Endothelial cell of umbilical vein (primary cell): ENCODE results near the gene MARK3. TPM values are rescaled to one million over a fixed set of nuclear protein-coding genes. Genes with fewer than 3 reads are reported as not detected.

Source experiments
- BruUV-seq: library from RNA; stranded (reverse); fragments of 400-500 nt; replicated peaks from 2 replicates; lab custom pipeline; 2021; lab: Mats Ljungman, UMichigan
- CTCF ChIA-PET: fragments of 300-600, 350-600 bp; sonication (Branson Sonifier 250); formaldehyde crosslinking; loops from one replicate; lab custom pipeline; 2021; ENCODE audit warnings: antibody characterized with exemption, inconsistent platforms; lab: Charles Lee
- POLR2A ChIA-PET: fragments of 300-600, 350-600 bp; sonication (Branson Sonifier 250); formaldehyde crosslinking; loops from one replicate; lab custom pipeline; 2021; ENCODE audit warnings: antibody characterized with exemption, inconsistent platforms; lab: Charles Lee
- DNase-seq: peaks from one replicate; pipeline ENCODE4 v3.0.0-alpha.2; 2011; ENCODE audit warnings: low read depth, low spot score
- FAIRE-seq: peaks from 2 replicates; lab custom pipeline; 2011; peaks lifted over from hg19 to GRCh38; lab: Jason Lieb, UNC
- H2AFZ ChIP-seq: 2 replicates; pipeline ENCODE4 v1.6.0; 2012; ENCODE audit warnings: low read depth, low read length, control low read depth, inconsistent platforms
- H3K27ac ChIP-seq: 2 replicates; pipeline ENCODE4 v1.5.1; 2011; ENCODE audit warnings: low read depth, mild to moderate bottlenecking, control low read depth, low read length, moderate library complexity; ENCODE audit not compliant: insufficient read depth
- H3K27me3 ChIP-seq, 2 experiments: 2 replicates each; pipeline versions ENCODE4 v1.6.0 to v1.6.1; 2011; ENCODE audit warnings: low read length in 2 of 2, mixed read lengths in 1 of 2; ENCODE audit not compliant: control insufficient read depth in 2 of 2, insufficient read depth in 2 of 2
- H3K36me3 ChIP-seq, 2 experiments: 2 replicates in 1 of 2; 3 replicates in 1 of 2; pipeline ENCODE4 v1.5.1; 2011; ENCODE audit warnings: low read length in 2 of 2, mild to moderate bottlenecking in 1 of 2, moderate library complexity in 1 of 2; ENCODE audit not compliant: control insufficient read depth in 2 of 2, insufficient read depth in 2 of 2; ENCODE audit errors: extremely low read depth in 1 of 2
- H3K4me1 ChIP-seq: 3 replicates; pipeline ENCODE4 v1.5.1; 2011; ENCODE audit warnings: mild to moderate bottlenecking, low read length; ENCODE audit not compliant: control insufficient read depth, insufficient read depth; ENCODE audit errors: extremely low read depth
- H3K4me2 ChIP-seq: 2 replicates; pipeline ENCODE4 v1.6.1; 2011; ENCODE audit warnings: low read length, control low read depth, mixed read lengths; ENCODE audit not compliant: insufficient read depth
- H3K4me3 ChIP-seq, 3 experiments: fragments of 200-600 bp in 1 of 3; sonication (generic), shearing (Covaris generic) in 1 of 3; replicated peaks in 1 of 3; 2 replicates each; pipeline ENCODE4 v1.5.1; 2011 to 2016; ENCODE audit warnings: control low read depth in 3 of 3, low read length in 3 of 3, mild to moderate bottlenecking in 2 of 3, inconsistent platforms in 1 of 3, low read depth in 1 of 3, moderate library complexity in 1 of 3; ENCODE audit not compliant: insufficient read depth in 1 of 3
- H3K79me2 ChIP-seq: 2 replicates; pipeline ENCODE4 v1.6.0; 2012; ENCODE audit warnings: low read length, inconsistent platforms; ENCODE audit not compliant: control insufficient read depth, insufficient read depth
- H3K9ac ChIP-seq: replicated peaks from 2 replicates; pipeline ENCODE3; 2011; ENCODE audit warnings: low read length, control low read depth; ENCODE audit not compliant: insufficient read depth; ENCODE audit errors: extremely low read depth
- H3K9me1 ChIP-seq: replicated peaks from 3 replicates; pipeline ENCODE4 v1.6.0; 2011; ENCODE audit warnings: mild to moderate bottlenecking, low read length; ENCODE audit not compliant: control insufficient read depth, insufficient read depth; ENCODE audit errors: extremely low read depth
- H3K9me3 ChIP-seq: replicated peaks from 2 replicates; pipeline ENCODE4 v1.5.1; 2012; ENCODE audit warnings: low read length, inconsistent platforms; ENCODE audit not compliant: control insufficient read depth, insufficient read depth
- H4K20me1 ChIP-seq: replicated peaks from 2 replicates; pipeline ENCODE3; 2011; ENCODE audit warnings: mild to moderate bottlenecking, low read length; ENCODE audit not compliant: control insufficient read depth, insufficient read depth; ENCODE audit errors: extremely low read depth
- EZH2 ChIP-seq: IDR thresholded peaks from 2 replicates; pipeline ENCODE4 v1.6.1; 2012; ENCODE audit warnings: borderline replicate concordance, low read depth, mild to moderate bottlenecking, moderate library complexity, low read length, inconsistent platforms; ENCODE audit not compliant: severe bottlenecking
- FOS ChIP-seq: IDR thresholded peaks from 2 replicates; pipeline ENCODE4 v1.6.1; 2011; ENCODE audit warnings: mild to moderate bottlenecking, low read length, moderate library complexity, borderline replicate concordance; ENCODE audit not compliant: insufficient read depth
- GATA2 ChIP-seq: IDR thresholded peaks from 2 replicates; pipeline ENCODE4 v1.7.0; 2011; ENCODE audit warnings: low read depth, mild to moderate bottlenecking, moderate library complexity, mixed read lengths, low read length; ENCODE audit not compliant: insufficient read length, insufficient read depth
- JUN ChIP-seq: IDR thresholded peaks from 2 replicates; pipeline ENCODE4 v1.6.1; 2011; ENCODE audit warnings: borderline replicate concordance, low read depth; ENCODE audit not compliant: insufficient read length, insufficient read depth
- MAX ChIP-seq: IDR thresholded peaks from 2 replicates; pipeline ENCODE4 v1.6.1; 2011; ENCODE audit not compliant: insufficient read depth, insufficient read length
- MYC ChIP-seq: IDR thresholded peaks from one replicate; pipeline ENCODE4 v1.6.1; 2011; ENCODE audit warnings: mild to moderate bottlenecking, low read depth, low read length
- POLR2A ChIP-seq: IDR thresholded peaks from 2 replicates; pipeline ENCODE4 v1.6.1; 2012; ENCODE audit warnings: low read depth, mild to moderate bottlenecking, control low read depth, low read length
- POLR2AphosphoS5 ChIP-seq: IDR thresholded peaks from 2 replicates; pipeline ENCODE4 v1.6.1; 2012; ENCODE audit warnings: low read depth, mild to moderate bottlenecking, control low read depth, low read length, moderate library complexity; ENCODE audit not compliant: insufficient read depth
- dilution Hi-C: fragments of 300-500 bp; cut with MboI; formaldehyde crosslinking; loops from one replicate; pipeline ENCODE4 v1.15.0; 2019; ENCODE audit warnings: low sequenced_read_pairs; ENCODE audit not compliant: extremely low pct_ligation_motif_present
- intact Hi-C: fragments of 100-400 bp; cut with micrococcal nuclease; formaldehyde crosslinking; loops from one replicate; pipeline ENCODE4 v1.10.0; 2022
- polyA plus RNA-seq, 4 experiments: library from polyadenylated mRNA; depleted of rRNA in 3 of 4; stranded (reverse) in 3 of 4; unstranded in 1 of 4; fragments of >200 nt; gene quantifications; 2 replicates each; pipeline versions ENCODE4 v1.2.1 to v1.2.3, GENCODE V29; 2011 to 2012; ENCODE audit warnings: missing spikeins in 1 of 4
- total RNA-seq: library from RNA; stranded (reverse); gene quantifications from 2 replicates; pipeline ENCODE4 v1.2.3, GENCODE V29; 2021
- TF ChIP-seq, protein P1 (sequence below), 2 donors: IDR thresholded peaks; 1 replicate in 1 of 2; 2 replicates in 1 of 2; pipeline ENCODE4 v1.5.1; 2011; ENCODE audit warnings: low read length in 2 of 2, mild to moderate bottlenecking in 2 of 2, moderate library complexity in 2 of 2, control low read depth in 1 of 2, inconsistent platforms in 1 of 2, low read depth in 1 of 2; ENCODE audit not compliant: insufficient read depth in 1 of 2; ENCODE audit errors: extremely low read depth in 1 of 2

The MARK3 gene
- total and polyA plus RNA-seq, 2 donors (not counting 3 experiments of a cell fraction or from before 2014, with no cell fraction given) = 46.6 to 96.1 TPM

DNA sequence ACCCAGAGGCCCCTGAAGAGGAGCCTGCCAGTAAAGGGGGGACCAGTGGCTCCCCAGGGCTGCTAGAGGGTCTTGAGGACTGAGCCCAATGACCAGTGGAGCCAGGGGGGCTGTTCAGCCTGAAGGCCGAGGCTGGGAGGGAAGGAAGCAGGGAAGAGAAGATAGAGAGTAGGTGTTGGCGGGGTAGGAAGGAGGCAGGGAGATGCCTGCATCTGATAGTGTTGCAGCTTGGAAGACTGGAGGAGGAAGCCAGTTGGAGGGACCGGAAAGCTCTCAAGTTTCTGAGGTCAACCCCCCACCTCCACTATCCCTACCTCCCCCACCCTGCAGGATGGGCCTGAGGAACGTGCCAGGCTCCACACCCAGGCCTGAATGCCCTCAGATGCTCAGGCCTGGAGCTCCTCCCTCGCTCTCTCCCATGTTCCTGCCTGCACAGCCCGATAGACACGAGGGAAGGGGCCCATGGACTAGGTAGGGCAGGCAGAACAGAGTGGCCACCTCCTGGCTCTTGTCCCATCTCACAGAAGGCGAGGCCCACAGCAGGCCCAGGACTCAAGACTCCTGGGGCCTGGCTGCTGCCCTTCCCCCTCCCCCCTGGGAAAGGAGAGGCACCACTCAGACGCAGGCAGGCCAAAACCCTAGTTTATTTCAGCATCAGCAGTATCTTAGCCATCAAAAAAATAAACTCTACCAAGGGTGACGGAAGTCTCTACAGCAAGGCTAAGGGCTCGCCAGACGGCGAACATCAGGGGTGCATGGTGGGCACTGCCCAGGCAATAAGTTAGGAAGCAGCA lies 134.0 kb downstream of the MARK3 start:
- TF ChIP-seq GATA2 = peak; percentile 48
- TF ChIP-seq JUN = no peak
- Histone ChIP-seq H3K9ac (no peak overlapping the region), H3K4me3 (no peak overlapping the region), H2AFZ (no peak overlapping the region), H3K9me3 (no peaks in the 10 kb centered on the region), H4K20me1 (no peaks in the 10 kb centered on the region), H3K27me3 (peaks cover 17 to 32% of the 10 kb centered on the region in 2 experiments), H3K4me1 (peaks cover 14% of the 10 kb centered on the region), H3K79me2 (no peaks in the 10 kb centered on the region), H3K27ac (no peak overlapping the region), H3K9me1 (no peaks in the 10 kb centered on the region), H3K4me2 (no peak overlapping the region), H3K36me3 (no peaks in the 10 kb centered on the region)
- dilution Hi-C loops (no loop called here), intact Hi-C loops (no loop called here)
- BruUV-seq = no TSS peak
- ChIA-PET CTCF (interaction anchor here (0.7 to 8.0 kb wide), 18 partner anchors 9 to 462 kb away, joined by 3 to 209 read pairs (median 6); partner anchors contain the start of genes BAG5, COA8 and TRMT61A), POLR2A (interaction anchor here (0.6 kb wide), 1 partner anchor 29 kb away, joined by 3 read pairs; no protein-coding TSS in a partner anchor)
- FAIRE-seq = peak; percentile 8
- DNase-seq = no peak

DNA sequence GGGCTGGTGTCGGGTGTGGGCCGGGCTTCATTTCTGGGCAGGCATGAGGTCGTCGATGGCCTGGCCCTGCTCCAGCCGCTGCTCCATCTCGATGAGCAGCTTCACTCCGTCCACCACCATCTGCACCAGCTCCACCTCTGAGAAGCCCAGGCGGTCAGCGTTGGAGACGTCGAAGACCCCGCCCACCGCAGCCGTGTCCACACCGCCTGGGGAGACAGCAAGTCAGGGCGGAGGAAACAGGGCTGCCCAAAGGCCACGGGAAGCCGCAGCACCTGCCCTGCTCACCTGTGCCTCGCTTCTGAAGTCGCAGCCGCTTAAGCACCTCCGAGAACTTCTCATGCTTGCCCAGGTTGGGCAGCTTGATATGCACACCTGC lies 134.6 kb downstream of the MARK3 start:
- Histone ChIP-seq H3K27ac (no peak overlapping the region), H3K36me3 (no peaks in the 10 kb centered on the region), H3K79me2 (no peaks in the 10 kb centered on the region), H3K4me1 (peaks cover 14% of the 10 kb centered on the region), H3K4me3 (no peak overlapping the region), H4K20me1 (no peaks in the 10 kb centered on the region), H3K27me3 (peaks cover 19 to 34% of the 10 kb centered on the region in 2 experiments), H3K9me3 (no peaks in the 10 kb centered on the region), H3K9ac (no peak overlapping the region), H2AFZ (no peak overlapping the region), H3K9me1 (no peaks in the 10 kb centered on the region), H3K4me2 (no peak overlapping the region)
- ChIA-PET POLR2A (no interaction called here), CTCF (interaction anchor here (1.0 to 8.0 kb wide), 6 partner anchors 9 to 73 kb away, joined by 3 to 209 read pairs (median 22); partner anchors contain the start of gene TRMT61A)
- TF ChIP-seq JUN (no peak), FOS (no peak), MYC (no peak), POLR2AphosphoS5 (no peak), EZH2 (no peak), MAX (no peak), GATA2 (no peak), POLR2A (no peak)
- TF ChIP-seq, protein P1, sequence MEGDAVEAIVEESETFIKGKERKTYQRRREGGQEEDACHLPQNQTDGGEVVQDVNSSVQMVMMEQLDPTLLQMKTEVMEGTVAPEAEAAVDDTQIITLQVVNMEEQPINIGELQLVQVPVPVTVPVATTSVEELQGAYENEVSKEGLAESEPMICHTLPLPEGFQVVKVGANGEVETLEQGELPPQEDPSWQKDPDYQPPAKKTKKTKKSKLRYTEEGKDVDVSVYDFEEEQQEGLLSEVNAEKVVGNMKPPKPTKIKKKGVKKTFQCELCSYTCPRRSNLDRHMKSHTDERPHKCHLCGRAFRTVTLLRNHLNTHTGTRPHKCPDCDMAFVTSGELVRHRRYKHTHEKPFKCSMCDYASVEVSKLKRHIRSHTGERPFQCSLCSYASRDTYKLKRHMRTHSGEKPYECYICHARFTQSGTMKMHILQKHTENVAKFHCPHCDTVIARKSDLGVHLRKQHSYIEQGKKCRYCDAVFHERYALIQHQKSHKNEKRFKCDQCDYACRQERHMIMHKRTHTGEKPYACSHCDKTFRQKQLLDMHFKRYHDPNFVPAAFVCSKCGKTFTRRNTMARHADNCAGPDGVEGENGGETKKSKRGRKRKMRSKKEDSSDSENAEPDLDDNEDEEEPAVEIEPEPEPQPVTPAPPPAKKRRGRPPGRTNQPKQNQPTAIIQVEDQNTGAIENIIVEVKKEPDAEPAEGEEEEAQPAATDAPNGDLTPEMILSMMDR (IDR thresholded peaks at IDR 0.05; ENCODE audit: extremely low read depth in 1 of 2, insufficient read depth in 1 of 2, low read depth in 1 of 2, low read length in 2 of 2) = no peak
- no TSS peak for BruUV-seq
- FAIRE-seq (no peak), DNase-seq (no peak)
- intact Hi-C loops = no loop called here
- dilution Hi-C loops = no loop called here
